A549 treated with AZD9567 at 1 μM for 4 hours (cell line): ENCODE data around the gene MXRA7. TPM values are rescaled to one million over a fixed set of nuclear protein-coding genes. Genes with fewer than 3 reads are reported as not detected.

Experiments
- total RNA-seq: library from RNA; stranded (reverse); fragments of 200-300 nt; extraction: Qiagen RNA extraction; gene quantifications from 5 replicates; pipeline ENCODE4 v1.2.3, GENCODE V29; 2022; ENCODE audit not compliant: insufficient read depth

The MXRA7 gene, protein sequence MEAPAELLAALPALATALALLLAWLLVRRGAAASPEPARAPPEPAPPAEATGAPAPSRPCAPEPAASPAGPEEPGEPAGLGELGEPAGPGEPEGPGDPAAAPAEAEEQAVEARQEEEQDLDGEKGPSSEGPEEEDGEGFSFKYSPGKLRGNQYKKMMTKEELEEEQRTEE
- 55.0 to 88.2 TPM (median 62.0 TPM) in 5 replicates for total RNA-seq

DNA sequence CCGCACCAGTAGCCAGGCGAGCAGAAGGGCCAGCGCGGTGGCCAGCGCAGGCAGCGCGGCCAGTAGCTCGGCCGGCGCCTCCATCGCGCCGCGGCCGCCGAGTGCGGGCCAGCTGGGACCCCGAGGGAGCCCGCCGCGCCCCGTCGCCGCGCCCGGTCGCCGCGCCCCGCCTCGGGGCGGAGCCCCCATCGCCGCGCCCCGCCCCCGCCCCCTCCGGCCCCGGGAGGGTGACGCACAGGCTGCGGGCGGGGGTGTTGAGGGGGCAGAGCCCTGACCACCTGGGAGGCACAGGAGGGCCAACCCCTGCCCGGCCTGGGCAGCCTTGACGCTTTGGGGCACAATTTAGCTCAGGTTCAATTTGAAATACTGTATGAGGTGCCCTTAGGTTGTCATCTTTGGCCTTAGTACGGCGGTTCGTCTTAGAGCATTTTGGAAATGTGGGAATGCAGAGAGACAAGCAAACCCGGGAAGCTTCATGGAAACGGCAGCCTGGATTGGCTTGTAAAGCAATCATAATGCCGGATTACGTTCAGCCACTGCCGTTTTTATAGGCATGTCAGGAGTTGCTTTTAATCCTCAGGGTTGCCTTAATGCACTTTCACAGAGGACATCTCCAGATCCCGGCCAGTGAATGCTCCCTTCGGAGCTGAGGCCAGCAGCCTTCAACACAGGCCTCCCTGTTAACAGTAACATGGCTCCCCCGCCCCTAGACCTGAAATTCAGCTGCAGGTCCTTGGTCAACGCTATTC is at the start of gene MXRA7:
Gene MXRA7 (minus strand): TSS at position 103 of the 749 bp plus-strand sequence. CDS start 19 bp downstream, at position 84.

DNA sequence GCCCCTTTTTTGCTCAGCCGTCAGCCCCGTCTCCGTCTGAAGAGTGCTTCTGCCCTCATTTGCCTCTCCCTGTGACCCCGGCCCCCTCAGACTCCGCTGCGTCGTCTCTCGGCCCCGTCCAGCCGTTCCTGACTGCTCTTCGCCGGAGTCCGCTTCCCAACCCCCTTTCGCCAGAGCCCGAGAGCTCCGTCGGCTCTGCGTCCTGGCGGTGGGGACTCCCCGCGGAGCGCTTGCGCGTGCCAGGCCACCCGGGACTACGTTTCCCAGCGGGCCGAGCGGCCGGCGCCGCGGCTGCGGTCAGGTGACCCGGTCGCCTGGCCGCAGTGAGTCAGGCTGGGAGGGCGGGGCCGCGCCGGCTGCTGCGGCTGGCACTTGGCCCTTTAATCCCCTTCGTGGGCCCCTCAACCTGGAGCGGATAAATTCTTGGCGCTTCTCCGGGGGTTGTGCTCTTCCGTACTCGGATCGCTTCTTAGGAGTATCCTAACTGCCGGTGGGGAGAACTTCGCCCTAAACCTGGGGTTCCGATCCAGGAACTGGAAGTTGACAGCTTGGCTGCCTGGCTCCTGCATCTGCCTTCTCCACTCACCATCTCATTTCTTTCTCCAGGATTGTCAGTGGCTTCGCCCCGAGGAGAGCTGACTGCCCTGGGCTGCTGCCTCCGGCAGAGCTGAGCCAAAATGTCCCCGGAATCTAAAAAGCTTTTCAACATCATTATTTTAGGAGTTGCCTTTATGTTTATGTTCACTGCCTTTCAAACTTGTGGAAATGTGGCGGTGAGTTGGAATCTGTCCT is 27.1 kb upstream of the MXRA7 start, which contains the start of gene MFSD11:
Gene MFSD11 (plus strand): TSS at position 444 of the 792 bp plus-strand sequence. CDS start 234 bp downstream, at position 678.

DNA sequence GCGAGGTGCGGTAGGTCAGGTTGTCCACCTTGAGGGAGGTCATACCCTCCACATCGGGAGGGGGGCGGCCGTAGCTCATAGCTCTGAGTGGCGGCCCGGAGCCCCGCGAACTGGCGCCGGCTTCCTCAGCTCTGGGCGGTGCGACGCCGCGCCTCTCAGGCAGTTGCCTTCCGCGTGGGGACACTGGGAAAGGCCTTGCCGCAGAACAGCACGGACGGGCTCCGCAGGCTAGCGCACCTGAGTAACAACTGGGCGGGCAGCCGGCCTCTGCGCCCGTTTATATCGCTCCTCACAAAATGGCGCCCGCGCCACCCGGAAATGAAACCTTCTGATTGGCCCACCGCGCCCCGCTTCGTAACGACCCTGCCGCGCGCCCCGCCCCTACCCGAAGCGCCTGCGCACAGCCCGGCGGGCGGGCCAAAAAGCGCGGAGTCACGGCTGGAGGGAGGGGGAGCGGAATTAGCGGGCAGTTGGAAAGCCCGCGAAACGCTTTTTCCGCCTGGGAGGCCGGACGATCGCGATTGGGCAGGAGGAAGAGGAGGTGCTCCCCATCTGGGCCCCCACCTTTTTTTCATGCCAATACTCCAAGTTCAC is 26.4 kb upstream of the MXRA7 start, which contains the start of gene SRSF2:
Gene SRSF2 (minus strand): TSS at position 250 of the 594 bp plus-strand sequence. CDS start 171 bp downstream, at position 79.

DNA sequence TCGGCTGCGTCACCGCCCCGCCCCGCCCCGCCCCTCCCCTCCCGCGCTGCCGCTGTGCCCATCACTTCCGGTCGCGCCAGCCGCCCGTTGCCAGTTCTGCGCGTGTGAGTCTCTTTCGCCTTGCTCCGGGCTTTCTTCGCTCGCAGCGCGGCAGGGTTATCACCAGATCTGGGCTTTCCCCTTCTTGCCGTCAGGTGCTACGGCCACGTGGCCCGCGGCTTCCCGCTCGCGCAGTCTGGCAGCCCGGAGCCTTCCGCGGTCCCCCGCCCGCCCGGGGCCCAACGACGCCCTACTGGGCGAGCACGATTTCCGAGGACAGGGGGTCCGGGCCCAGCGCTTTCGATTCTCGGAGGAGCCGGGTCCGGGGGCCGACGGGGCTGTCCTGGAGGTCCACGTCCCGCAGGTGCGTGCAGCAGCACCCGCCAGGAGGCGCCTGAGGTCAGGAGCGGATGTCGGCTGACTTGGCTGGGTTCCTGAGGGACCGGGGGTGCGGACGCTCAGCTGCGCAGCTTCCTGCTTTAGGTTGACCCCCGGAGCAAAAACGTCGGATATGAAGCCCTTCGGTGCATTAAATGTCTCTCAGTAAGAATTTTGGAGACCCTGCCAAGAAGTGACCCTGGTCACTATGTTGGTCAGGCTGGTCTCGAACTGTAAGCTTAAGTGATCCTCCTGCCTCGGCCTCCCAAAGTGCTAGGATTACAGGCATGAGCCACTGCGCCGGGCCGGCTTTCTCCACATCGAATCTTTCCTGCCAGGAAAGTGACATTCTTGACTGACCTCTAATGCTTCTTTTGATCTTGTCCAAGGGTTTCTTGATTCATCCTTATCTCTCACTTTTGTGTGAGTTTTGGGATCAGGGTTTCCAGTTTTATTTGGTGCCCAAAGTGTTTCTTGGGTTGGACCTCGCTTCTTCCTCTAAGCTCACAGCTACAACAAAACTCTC is 16.3 kb upstream of the MXRA7 start, which contains the start of gene METTL23:
Gene METTL23 (plus strand): TSS at position 64 of the 943 bp plus-strand sequence. CDS start 2,872 bp downstream, outside the sequence.

DNA sequence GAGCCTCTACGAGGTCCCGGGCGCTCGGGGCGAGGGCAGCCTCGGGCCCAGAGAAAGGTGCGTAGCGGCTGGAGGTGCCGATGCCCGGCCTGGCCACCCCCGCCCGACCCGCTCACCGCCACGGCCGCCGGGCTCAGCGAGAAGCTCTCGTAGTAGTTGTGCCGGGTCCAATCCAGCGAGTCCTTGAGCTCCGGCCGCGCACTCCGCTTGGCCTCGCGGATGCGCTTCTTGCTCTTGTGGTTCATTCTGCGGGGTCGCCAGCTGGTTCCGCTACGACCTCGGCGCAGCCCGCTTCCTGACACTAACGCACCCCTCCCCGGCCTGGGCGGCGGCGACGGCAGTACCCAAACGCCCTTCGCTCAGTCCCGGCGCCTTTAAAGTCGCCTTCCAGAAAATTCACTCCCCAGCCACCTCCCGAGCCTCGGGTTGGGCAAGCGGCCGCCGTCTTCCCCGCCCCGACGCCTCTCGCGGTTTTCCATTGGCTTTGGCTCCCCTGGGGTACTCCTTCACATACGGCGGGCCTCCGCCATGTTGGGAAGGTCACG is 15.5 kb upstream of the MXRA7 start, which contains the start of gene JMJD6:
Gene JMJD6 (minus strand): TSS at position 376 of the 545 bp plus-strand sequence. CDS start 131 bp downstream, at position 245.

DNA sequence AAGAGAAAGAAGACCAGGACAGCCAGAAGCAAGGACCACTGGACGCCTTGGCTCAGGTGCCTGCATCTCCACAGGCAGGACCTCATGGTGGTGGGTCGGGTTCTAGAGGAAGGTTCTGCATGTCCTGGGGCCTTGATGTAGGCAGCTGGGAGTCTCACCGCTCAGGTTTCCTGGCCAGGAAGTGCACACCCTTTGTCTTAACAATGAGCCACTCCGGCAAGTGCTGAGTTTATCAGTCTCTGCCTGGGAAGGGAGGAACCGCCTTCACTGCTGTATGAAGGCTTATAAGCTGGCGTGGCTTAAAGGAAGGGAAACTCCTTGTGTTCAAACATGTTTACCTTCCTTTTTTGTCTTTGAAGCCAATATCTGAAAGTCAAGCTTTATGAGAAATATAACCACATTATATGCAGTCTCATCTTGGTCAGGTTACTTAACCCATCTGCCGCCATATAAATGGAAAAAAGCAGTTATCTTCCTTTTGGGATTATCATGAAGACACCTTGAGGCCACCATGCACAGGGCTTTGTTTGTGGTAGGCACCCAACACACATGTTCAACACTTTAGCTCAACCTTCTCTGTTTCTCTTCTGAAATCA is 67.1 kb downstream of the MXRA7 start, which contains the start of gene ST6GALNAC1:
Gene ST6GALNAC1 (minus strand): TSS at position 205 of the 596 bp plus-strand sequence. CDS start 119 bp downstream, at position 86.

Other genes with a start within 250 kb of the MXRA7 start
- 0.17 to 0.78 TPM (median 0.37 TPM) in 4 of 5 replicates, not detected in the other for gene AANAT, start 243.4 kb downstream of the MXRA7 start, total RNA-seq
- 52.5 to 68.3 TPM (median 63.8 TPM) in 5 replicates for gene RHBDF2, start 209.5 kb downstream of the MXRA7 start, total RNA-seq
- 0.76 to 1.6 TPM (median 0.98 TPM) in 4 of 5 replicates, not detected in the other for gene CYGB, start 173.3 kb downstream of the MXRA7 start, total RNA-seq
- gene PRCD, start 170.9 kb downstream of the MXRA7 start, total RNA-seq, result not detected in 5 replicates
- 0.32 to 0.53 TPM (median 0.45 TPM) in 4 of 5 replicates, not detected in the other for gene ST6GALNAC2, start 125.1 kb downstream of the MXRA7 start, total RNA-seq
- 0.21 to 1.6 TPM (median 0.45 TPM) in 5 replicates for gene ST6GALNAC1, start 67.2 kb downstream of the MXRA7 start, total RNA-seq
- 68.8 to 81.8 TPM (median 74.8 TPM) in 5 replicates for gene JMJD6, start 15.6 kb upstream of the MXRA7 start, total RNA-seq
- 61.4 to 78.9 TPM (median 62.2 TPM) in 5 replicates for gene METTL23, start 15.9 kb upstream of the MXRA7 start, total RNA-seq
- gene SRSF2, start 26.4 kb upstream of the MXRA7 start, total RNA-seq, result 457 to 511 TPM (median 473 TPM) in 5 replicates
- gene MFSD11, start 27.2 kb upstream of the MXRA7 start, total RNA-seq, result 20.5 to 31.5 TPM (median 20.8 TPM) in 5 replicates
- 9.8 to 20.8 TPM (median 19.5 TPM) in 5 replicates for gene MGAT5B, start 157.4 kb upstream of the MXRA7 start, total RNA-seq